H9 (cell line): ENCODE measurements around the gene GALNT12. TPM values are rescaled to one million over a fixed set of nuclear protein-coding genes. Genes with fewer than 3 reads are reported as not detected.

Experiments used
- DNase-seq: peaks from one replicate; pipeline ENCODE4 v3.0.0-alpha.2; 2017
- H2AFZ ChIP-seq: one replicate; pipeline ENCODE4 v1.6.1; 2013; ENCODE audit warnings: mild to moderate bottlenecking, low read length, control low read depth, moderate library complexity
- H2AK5ac ChIP-seq: 2 replicates; pipeline ENCODE4 v1.6.1; 2013; ENCODE audit warnings: low read length, control low read depth, mixed read lengths; ENCODE audit not compliant: insufficient read length
- H2BK120ac ChIP-seq: one replicate; pipeline ENCODE4 v1.6.1; 2013; ENCODE audit warnings: low read depth, mild to moderate bottlenecking, low read length, control low read depth, inconsistent platforms; ENCODE audit not compliant: poor library complexity, severe bottlenecking
- H2BK12ac ChIP-seq: 2 replicates; pipeline ENCODE4 v1.6.1; 2013; ENCODE audit warnings: low read length, control low read depth, mixed read lengths, low read depth; ENCODE audit not compliant: insufficient read length
- H2BK15ac ChIP-seq: 2 replicates; pipeline ENCODE4 v1.6.1; 2013; ENCODE audit warnings: low read depth, low read length, control low read depth
- H2BK20ac ChIP-seq: one replicate; pipeline ENCODE4 v1.6.1; 2013; ENCODE audit warnings: low read depth, mild to moderate bottlenecking, low read length, control low read depth, inconsistent platforms; ENCODE audit not compliant: poor library complexity, severe bottlenecking
- H2BK5ac ChIP-seq: 2 replicates; pipeline ENCODE4 v1.6.1; 2013; ENCODE audit warnings: low read length, control low read depth, mixed read lengths; ENCODE audit not compliant: insufficient read length
- H3K14ac ChIP-seq: 2 replicates; pipeline ENCODE4 v1.6.1; 2013; ENCODE audit warnings: low read length, control low read depth; ENCODE audit not compliant: insufficient read depth
- H3K18ac ChIP-seq: 2 replicates; pipeline ENCODE4 v1.6.1; 2013; ENCODE audit warnings: low read depth, mild to moderate bottlenecking, mixed read lengths, low read length, control low read depth; ENCODE audit not compliant: insufficient read length
- H3K23ac ChIP-seq: 2 replicates; pipeline ENCODE4 v1.6.1; 2013; ENCODE audit warnings: low read length, control low read depth, mixed read lengths, low read depth; ENCODE audit not compliant: insufficient read length
- H3K23me2 ChIP-seq: 2 replicates; pipeline ENCODE4 v1.6.1; 2013; ENCODE audit warnings: low read depth, mild to moderate bottlenecking, mixed read lengths, low read length, control low read depth; ENCODE audit not compliant: insufficient read length, poor library complexity, severe bottlenecking
- H3K27ac ChIP-seq: 2 replicates; pipeline ENCODE4 v1.5.1; 2013; ENCODE audit warnings: low read length, control low read depth, mixed read lengths, low read depth; ENCODE audit not compliant: insufficient read length
- H3K27me3 ChIP-seq: 2 replicates; pipeline ENCODE4 v1.6.1; 2013; ENCODE audit warnings: low read length, control low read depth, inconsistent platforms; ENCODE audit not compliant: insufficient read depth
- H3K4ac ChIP-seq: 2 replicates; pipeline ENCODE4 v1.6.1; 2013; ENCODE audit warnings: low read depth, mild to moderate bottlenecking, control low read depth, inconsistent platforms, low read length, moderate library complexity
- H3K4me1 ChIP-seq: 2 replicates; pipeline ENCODE4 v1.6.1; 2013; ENCODE audit warnings: low read length, control low read depth, inconsistent platforms; ENCODE audit not compliant: insufficient read depth
- H3K4me2 ChIP-seq: 2 replicates; pipeline ENCODE4 v1.6.1; 2013; ENCODE audit warnings: low read length, control low read depth, mixed read lengths; ENCODE audit not compliant: insufficient read length, insufficient read depth
- H3K56ac ChIP-seq: 2 replicates; pipeline ENCODE4 v1.6.1; 2013; ENCODE audit warnings: low read depth, mild to moderate bottlenecking, mixed read lengths, low read length, control low read depth; ENCODE audit not compliant: insufficient read length
- H3K79me1 ChIP-seq: 2 replicates; pipeline ENCODE4 v1.6.1; 2013; ENCODE audit warnings: low read depth, mild to moderate bottlenecking, moderate library complexity, low read length, control low read depth, inconsistent platforms; ENCODE audit not compliant: insufficient read depth, poor library complexity, severe bottlenecking
- H3K79me2 ChIP-seq: 2 replicates; pipeline ENCODE4 v1.6.1; 2013; ENCODE audit warnings: low read length, control low read depth, inconsistent platforms; ENCODE audit not compliant: insufficient read depth
- H3K9ac ChIP-seq: 2 replicates; pipeline ENCODE4 v1.6.1; 2013; ENCODE audit warnings: low read length, control low read depth, mixed read lengths; ENCODE audit not compliant: insufficient read length; ENCODE audit errors: extremely low read depth
- H3K9me3 ChIP-seq: one replicate; pipeline ENCODE4 v1.6.1; 2013; ENCODE audit warnings: low read depth, low read length, inconsistent platforms; ENCODE audit not compliant: control insufficient read depth
- H3T11ph ChIP-seq: one replicate; pipeline ENCODE4 v1.6.1; 2013; ENCODE audit warnings: mild to moderate bottlenecking, low read length, control low read depth, inconsistent platforms
- H4K20me1 ChIP-seq: one replicate; pipeline ENCODE4 v1.6.1; 2013; ENCODE audit not compliant: control insufficient read depth, insufficient read length, insufficient read depth
- H4K5ac ChIP-seq: 2 replicates; pipeline ENCODE4 v1.6.1; 2013; ENCODE audit warnings: low read depth, mild to moderate bottlenecking, mixed read lengths, low read length, control low read depth; ENCODE audit not compliant: insufficient read length
- H4K8ac ChIP-seq: replicated peaks from 2 replicates; pipeline ENCODE4 v1.6.1; 2013; ENCODE audit warnings: low read length, control low read depth, mixed read lengths, low read depth; ENCODE audit not compliant: insufficient read length
- H4K91ac ChIP-seq: 2 replicates; pipeline ENCODE4 v1.6.1; 2013; ENCODE audit warnings: low read depth, mild to moderate bottlenecking, moderate library complexity, mixed read lengths, low read length, control low read depth; ENCODE audit not compliant: insufficient read length
- H3K27ac Mint-ChIP-seq, 3 experiments: 2 replicates in 2 of 3; 3 replicates in 1 of 3; pipeline ENCODE4 v1.8.0; 2020 to 2021; ENCODE audit warnings: mixed read lengths in 3 of 3, mild to moderate bottlenecking in 1 of 3, moderate library complexity in 1 of 3
- H3K27me3 Mint-ChIP-seq: 2 replicates; pipeline ENCODE4 v1.8.0; 2021; ENCODE audit warnings: low read depth, mild to moderate bottlenecking, moderate library complexity, mixed read lengths
- H3K36me3 Mint-ChIP-seq, 3 experiments: 2 replicates in 2 of 3; 3 replicates in 1 of 3; pipeline ENCODE4 v1.8.0; 2020 to 2021; ENCODE audit warnings: low read depth in 3 of 3, mixed read lengths in 3 of 3; ENCODE audit not compliant: insufficient read depth in 1 of 3
- H3K4me1 Mint-ChIP-seq, 2 experiments: 2 replicates each; pipeline ENCODE4 v1.8.0; 2020; ENCODE audit warnings: mixed read lengths in 2 of 2
- H3K4me3 Mint-ChIP-seq, 2 experiments: 2 replicates in 1 of 2; 3 replicates in 1 of 2; pipeline ENCODE4 v1.8.0; 2020 to 2021; ENCODE audit warnings: mild to moderate bottlenecking in 2 of 2, mixed read lengths in 2 of 2, moderate library complexity in 1 of 2
- H3K9me3 Mint-ChIP-seq, 2 experiments: 2 replicates in 1 of 2; 3 replicates in 1 of 2; pipeline ENCODE4 v1.8.0; 2020; ENCODE audit warnings: mild to moderate bottlenecking in 2 of 2, mixed read lengths in 2 of 2, moderate library complexity in 1 of 2
- WGBS: extraction: QIAGEN DNeasy Blood & Tissue Kit; methylation state at CpG from one replicate; pipeline ENCODE4 v1.1.7; 2013; ENCODE audit warnings: missing lambda C conversion rate, low lambda C conversion rate, mixed read lengths; ENCODE audit not compliant: insufficient read length; ENCODE audit errors: extremely low coverage; 5-methylcytosine and 5-hydroxymethylcytosine counted together
- total RNA-seq: library from RNA; stranded (reverse); gene quantifications from 2 replicates; pipeline ENCODE4 v1.2.1, GENCODE V29; 2021
- TF ChIP-seq, protein P1 (sequence below): fragments of 200-600 bp; sonication (generic); conservative IDR thresholded peaks from 3 replicates; pipeline ENCODE4 v1.8.0; 2021; ENCODE audit warnings: antibody characterized with exemption, mild to moderate bottlenecking

The GALNT12 gene
- total RNA-seq, 1 experiment from 2014 or later, result 18.0 TPM

GRCh38 chr9:98887918-98888510 is 80.5 kb downstream of the GALNT12 start:
- Histone ChIP-seq H3K4me1 (no peaks in the 10 kb centered on the region), H2BK15ac (no peak overlapping the region), H3K27ac (no peak overlapping the region), H3K23ac (no peak overlapping the region), H2AK5ac (no peak overlapping the region), H3K9ac (no peak overlapping the region), H4K8ac (no peak overlapping the region), H3K18ac (no peak overlapping the region), H3K4me2 (no peak overlapping the region), H2BK20ac (no peak overlapping the region), H2AFZ (no peak overlapping the region), H3K23me2 (no peaks in the 10 kb centered on the region), H3K79me1 (no peaks in the 10 kb centered on the region), H3K9me3 (no peaks in the 10 kb centered on the region), H4K20me1 (no peaks in the 10 kb centered on the region), H4K91ac (no peak overlapping the region), H2BK5ac (no peak overlapping the region), H3K56ac (no peak overlapping the region), H3K27me3 (no peaks in the 10 kb centered on the region), H3K14ac (no peak overlapping the region), H3T11ph (no peak overlapping the region), H2BK120ac (no peak overlapping the region), H3K4ac (no peak overlapping the region), H3K79me2 (no peaks in the 10 kb centered on the region), H4K5ac (no peak overlapping the region), H2BK12ac (no peak overlapping the region)
- H3K27ac Mint-ChIP-seq, result no peak overlapping the region
- TF ChIP-seq, protein P1, sequence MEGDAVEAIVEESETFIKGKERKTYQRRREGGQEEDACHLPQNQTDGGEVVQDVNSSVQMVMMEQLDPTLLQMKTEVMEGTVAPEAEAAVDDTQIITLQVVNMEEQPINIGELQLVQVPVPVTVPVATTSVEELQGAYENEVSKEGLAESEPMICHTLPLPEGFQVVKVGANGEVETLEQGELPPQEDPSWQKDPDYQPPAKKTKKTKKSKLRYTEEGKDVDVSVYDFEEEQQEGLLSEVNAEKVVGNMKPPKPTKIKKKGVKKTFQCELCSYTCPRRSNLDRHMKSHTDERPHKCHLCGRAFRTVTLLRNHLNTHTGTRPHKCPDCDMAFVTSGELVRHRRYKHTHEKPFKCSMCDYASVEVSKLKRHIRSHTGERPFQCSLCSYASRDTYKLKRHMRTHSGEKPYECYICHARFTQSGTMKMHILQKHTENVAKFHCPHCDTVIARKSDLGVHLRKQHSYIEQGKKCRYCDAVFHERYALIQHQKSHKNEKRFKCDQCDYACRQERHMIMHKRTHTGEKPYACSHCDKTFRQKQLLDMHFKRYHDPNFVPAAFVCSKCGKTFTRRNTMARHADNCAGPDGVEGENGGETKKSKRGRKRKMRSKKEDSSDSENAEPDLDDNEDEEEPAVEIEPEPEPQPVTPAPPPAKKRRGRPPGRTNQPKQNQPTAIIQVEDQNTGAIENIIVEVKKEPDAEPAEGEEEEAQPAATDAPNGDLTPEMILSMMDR, result no peak
- no peak overlapping the region for H3K4me3 Mint-ChIP-seq
- H3K4me1 Mint-ChIP-seq, result no peaks in the 10 kb centered on the region
- H3K36me3 Mint-ChIP-seq, result no peaks in the 10 kb centered on the region
- peaks cover 5% of the 10 kb centered on the region for H3K27me3 Mint-ChIP-seq
- WGBS, result no CpG with 5 or more reads among the region's 6 CpGs
- H3K9me3 Mint-ChIP-seq, result no peaks in the 10 kb centered on the region
- DNase-seq, result no peak
